GM18951 (cell line): ENCODE results near the gene TAP1.
"Not testable (repeated sequence)": the region's sequence is repeated elsewhere in the genome, so short reads cannot be mapped to it uniquely, and the experiment has no call there.

Experiments used
- POLR2A ChIP-seq: IDR thresholded peaks from 4 replicates; pipeline ENCODE4 v1.6.1; 2011; ENCODE audit warnings: mild to moderate bottlenecking; ENCODE audit not compliant: insufficient read length, insufficient read depth; ENCODE audit errors: extremely low read depth
- in situ Hi-C: fragments of 300-500 bp; cut with MboI; formaldehyde crosslinking; loops from one replicate; pipeline ENCODE4 v1.12.0; 2022; ENCODE audit warnings: low sequenced_read_pairs, mixed read lengths, inconsistent platforms; ENCODE audit not compliant: unreplicated experiment

TAP1 gene

GRCh38 chr6:32819729-32820128, 33.8 kb downstream of the TAP1 start:
- no peak for TF ChIP-seq POLR2A
- in situ Hi-C loops, result no loop called here

GRCh38 chr6:32818867-32819266, 34.6 kb downstream of the TAP1 start:
- TF ChIP-seq POLR2A, result no peak
- in situ Hi-C loops, result no loop called here

- in situ Hi-C loops, result no loop called here
These were observed 36.7 kb downstream of the TAP1 start, which contains the start of gene HLA-DOB for GRCh38 chr6:32816746-32817204. HLA-DOB (minus strand) TSS chr6:32817002; CDS start chr6:32816951, 51 bp downstream.

GRCh38 chr6:32815996-32816395, 37.5 kb downstream of the TAP1 start:
- TF ChIP-seq POLR2A, result no peak
- in situ Hi-C loops, result no loop called here

More at GRCh38 chr6:32816746-32817204, 36.7 kb downstream of the TAP1 start, which contains the start of gene HLA-DOB:
- no peak for TF ChIP-seq POLR2A

- TF ChIP-seq POLR2A, result no peak
- in situ Hi-C loops, result no loop called here
These were observed 38.4 kb downstream of the TAP1 start for GRCh38 chr6:32815115-32815514.

GRCh38 chr6:32814145-32814544, 39.4 kb downstream of the TAP1 start:
- in situ Hi-C loops, result no loop called here

GRCh38 chr6:32809171-32809570, 44.3 kb downstream of the TAP1 start:
- in situ Hi-C loops, result no loop called here
- no peak for TF ChIP-seq POLR2A

More at GRCh38 chr6:32814145-32814544, 39.4 kb downstream of the TAP1 start:
- no peak for TF ChIP-seq POLR2A

GRCh38 chr6:32807020-32807580, 46.4 kb downstream of the TAP1 start:
- in situ Hi-C loops, result no loop called here

GRCh38 chr6:32805404-32805803, 48.1 kb downstream of the TAP1 start:
- in situ Hi-C loops, result not testable (repeated sequence)

More at GRCh38 chr6:32807020-32807580, 46.4 kb downstream of the TAP1 start:
- no peak for TF ChIP-seq POLR2A

- in situ Hi-C loops, result no loop called here
- TF ChIP-seq POLR2A, result no peak
These were observed 50.1 kb downstream of the TAP1 start for GRCh38 chr6:32803416-32803815.

- no peak for TF ChIP-seq POLR2A
- in situ Hi-C loops, result no loop called here
These were observed 53.8 kb downstream of the TAP1 start for GRCh38 chr6:32799740-32800139.

- in situ Hi-C loops, result no loop called here
- TF ChIP-seq POLR2A, result no peak
These were observed 54.3 kb downstream of the TAP1 start for GRCh38 chr6:32799168-32799567.

- in situ Hi-C loops, result no loop called here
These were observed 56.4 kb downstream of the TAP1 start for GRCh38 chr6:32796848-32797776.

More at GRCh38 chr6:32796848-32797776, 56.4 kb downstream of the TAP1 start:
- no peak for TF ChIP-seq POLR2A
